Measurements from ENCODE around the gene RAB8B.

RAB8B gene

DNA sequence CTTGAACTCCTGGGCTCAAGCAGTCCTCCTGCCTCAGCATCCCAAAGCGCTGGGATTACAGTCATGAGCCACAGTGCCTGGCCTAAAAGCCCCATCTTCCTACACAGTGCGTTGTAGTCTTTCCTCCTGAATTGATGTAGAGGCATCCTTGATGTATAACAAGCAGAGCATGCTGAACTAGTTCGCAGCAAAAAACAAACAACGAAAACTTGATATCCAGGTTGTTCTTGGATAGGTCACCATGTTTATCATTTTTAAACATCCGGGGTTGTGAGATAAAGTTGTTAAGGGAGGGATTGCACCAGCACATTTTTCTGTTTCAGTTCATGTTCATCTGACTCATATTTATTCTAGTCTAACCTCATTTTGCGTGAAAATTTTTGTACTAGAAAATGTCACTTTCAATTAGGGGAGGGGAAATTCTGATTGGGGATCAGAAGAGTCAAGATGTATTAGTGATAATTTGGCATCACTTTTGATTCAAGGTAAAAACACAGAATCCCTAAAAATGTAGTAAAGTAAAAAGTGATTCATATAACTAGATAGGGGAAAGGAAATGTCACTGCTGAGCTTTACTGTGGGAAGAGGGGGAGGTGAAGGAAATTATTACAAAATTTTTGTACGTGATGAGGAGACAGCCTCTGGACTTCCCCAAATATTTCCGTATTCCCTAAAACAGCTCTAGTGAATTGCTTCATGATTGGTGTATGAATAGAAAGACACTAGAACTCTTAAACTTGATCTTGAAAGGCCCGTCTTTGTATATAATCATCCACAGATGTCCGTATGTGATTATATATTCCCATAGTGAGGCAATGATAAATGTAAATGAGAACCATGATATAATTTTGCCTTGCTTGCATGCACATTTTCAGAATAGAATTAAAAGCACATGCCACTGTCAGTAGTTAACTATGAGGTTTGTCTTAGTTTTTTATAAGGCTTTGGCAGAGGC is 22.9 kb downstream of the RAB8B start:
- TF ChIP-seq, protein P1, sequence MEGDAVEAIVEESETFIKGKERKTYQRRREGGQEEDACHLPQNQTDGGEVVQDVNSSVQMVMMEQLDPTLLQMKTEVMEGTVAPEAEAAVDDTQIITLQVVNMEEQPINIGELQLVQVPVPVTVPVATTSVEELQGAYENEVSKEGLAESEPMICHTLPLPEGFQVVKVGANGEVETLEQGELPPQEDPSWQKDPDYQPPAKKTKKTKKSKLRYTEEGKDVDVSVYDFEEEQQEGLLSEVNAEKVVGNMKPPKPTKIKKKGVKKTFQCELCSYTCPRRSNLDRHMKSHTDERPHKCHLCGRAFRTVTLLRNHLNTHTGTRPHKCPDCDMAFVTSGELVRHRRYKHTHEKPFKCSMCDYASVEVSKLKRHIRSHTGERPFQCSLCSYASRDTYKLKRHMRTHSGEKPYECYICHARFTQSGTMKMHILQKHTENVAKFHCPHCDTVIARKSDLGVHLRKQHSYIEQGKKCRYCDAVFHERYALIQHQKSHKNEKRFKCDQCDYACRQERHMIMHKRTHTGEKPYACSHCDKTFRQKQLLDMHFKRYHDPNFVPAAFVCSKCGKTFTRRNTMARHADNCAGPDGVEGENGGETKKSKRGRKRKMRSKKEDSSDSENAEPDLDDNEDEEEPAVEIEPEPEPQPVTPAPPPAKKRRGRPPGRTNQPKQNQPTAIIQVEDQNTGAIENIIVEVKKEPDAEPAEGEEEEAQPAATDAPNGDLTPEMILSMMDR (IDR thresholded peaks at IDR 0.05; ENCODE audit: control insufficient read depth, extremely low read depth, insufficient read depth): no peak
- peak overlapping the region; percentile 3 for H3K4me3 ChIP-seq (ENCODE audit: low read depth, low read length)
- peak; percentile 92 for DNase-seq (ENCODE audit: low read depth)

DNA sequence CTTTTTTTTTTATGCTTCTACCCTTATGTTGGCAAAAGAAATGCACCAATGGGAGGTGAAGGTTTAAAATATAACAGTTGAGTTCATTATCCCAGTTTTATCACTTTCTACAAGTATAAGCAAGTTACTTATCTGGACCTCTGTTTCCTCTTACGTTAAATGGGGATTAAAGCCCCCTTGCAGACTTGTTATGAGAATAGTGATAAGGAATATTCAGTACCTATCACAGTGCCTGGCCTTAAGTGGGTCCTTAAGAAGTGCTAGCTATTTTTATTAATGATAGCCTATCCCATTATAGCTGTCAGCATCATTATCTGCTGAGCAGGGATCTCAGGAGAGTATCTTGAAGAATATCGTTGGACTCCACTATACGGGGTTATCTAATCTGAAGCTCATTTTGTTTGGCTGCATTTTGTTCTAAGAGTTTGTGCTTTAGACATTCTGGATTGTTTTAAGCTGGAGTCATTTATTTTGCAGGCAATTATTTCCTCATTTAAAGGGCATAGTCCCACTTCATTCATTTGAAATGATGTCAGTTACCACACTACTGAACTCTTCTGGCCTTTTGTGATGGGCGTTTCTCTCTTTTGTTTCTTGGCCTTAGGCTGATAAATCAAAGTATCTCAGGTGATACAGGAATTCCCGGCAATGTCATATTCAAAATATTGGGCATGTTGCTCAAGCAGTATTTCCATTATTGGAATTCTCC is 28.8 kb downstream of the RAB8B start:
- H3K4me3 ChIP-seq (ENCODE audit: low read depth, low read length): no peak overlapping the region
- TF ChIP-seq, protein P1 (IDR thresholded peaks at IDR 0.05; ENCODE audit: control insufficient read depth, extremely low read depth, insufficient read depth): no peak
- DNase-seq (ENCODE audit: low read depth): no peak

DNA sequence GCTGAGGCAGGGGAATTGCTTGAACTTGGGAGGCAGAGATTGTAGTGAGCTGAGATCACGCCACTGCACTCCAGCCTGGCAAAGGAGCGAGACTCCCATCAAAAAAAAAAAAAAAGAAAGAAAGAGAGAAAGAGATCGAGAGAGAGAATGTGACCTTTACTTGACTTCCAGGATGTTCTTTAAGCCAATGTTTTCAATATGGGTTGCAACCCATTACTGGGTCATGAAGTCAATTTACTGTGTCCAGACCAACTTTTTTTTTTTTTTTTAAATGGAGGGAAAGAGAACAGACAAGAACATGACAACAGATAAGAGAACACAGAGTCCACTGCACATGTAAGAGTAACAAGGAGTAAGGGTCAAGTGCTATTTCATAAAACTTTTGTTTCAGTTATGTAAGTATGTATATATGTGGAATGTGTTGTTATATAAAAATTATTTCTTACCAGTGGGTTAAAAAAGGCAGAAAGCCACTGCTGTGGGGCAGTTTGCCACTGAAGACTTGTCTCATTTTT is 29.8 kb downstream of the RAB8B start:
- TF ChIP-seq, protein P1 (IDR thresholded peaks at IDR 0.05; ENCODE audit: control insufficient read depth, extremely low read depth, insufficient read depth): no peak
- no peak overlapping the region for H3K4me3 ChIP-seq (ENCODE audit: low read depth, low read length)
- DNase-seq (ENCODE audit: low read depth): no peak

DNA sequence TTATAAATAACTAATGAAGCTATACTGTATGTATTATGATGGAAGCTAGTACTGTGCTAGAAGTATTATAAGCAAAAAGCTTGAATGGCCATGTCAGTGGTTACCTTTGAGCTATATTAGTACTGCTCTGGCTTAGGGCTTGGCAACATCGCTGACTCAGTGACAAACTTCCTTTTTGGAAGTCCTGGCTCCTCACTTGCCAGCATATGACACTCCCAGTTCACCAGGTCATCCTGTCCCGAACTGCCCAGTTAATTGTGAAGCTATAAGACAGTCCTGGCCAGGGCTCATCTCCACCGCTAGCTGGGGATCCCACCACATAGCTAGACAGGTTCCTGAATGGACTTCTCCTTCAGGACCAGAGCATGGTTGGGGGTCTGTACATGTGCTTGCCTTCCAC is 31.9 kb downstream of the RAB8B start:
- DNase-seq (ENCODE audit: low read depth): no peak
- no peak overlapping the region for H3K4me3 ChIP-seq (ENCODE audit: low read depth, low read length)
- TF ChIP-seq, protein P1 (IDR thresholded peaks at IDR 0.05; ENCODE audit: control insufficient read depth, extremely low read depth, insufficient read depth): no peak

GRCh38 chr15:63223463-63223862 is 34.1 kb downstream of the RAB8B start:
- no peak overlapping the region for H3K4me3 ChIP-seq (ENCODE audit: low read depth, low read length)
- no peak for DNase-seq (ENCODE audit: low read depth)
- TF ChIP-seq, protein P1 (IDR thresholded peaks at IDR 0.05; ENCODE audit: control insufficient read depth, extremely low read depth, insufficient read depth): no peak

- H3K4me3 ChIP-seq (ENCODE audit: low read depth, low read length): no peak overlapping the region
- TF ChIP-seq, protein P1 (IDR thresholded peaks at IDR 0.05; ENCODE audit: control insufficient read depth, extremely low read depth, insufficient read depth): no peak
- no peak for DNase-seq (ENCODE audit: low read depth)
Observed at GRCh38 chr15:63225381-63225780, 36.0 kb downstream of the RAB8B start.
